NOMO-1 treated with dmso at 0.1 percent for 144 hours (cell line): ENCODE results near the gene ZNF865.
"Not testable (repeated sequence)": the region's sequence is repeated elsewhere in the genome, so short reads cannot be mapped to it uniquely, and the experiment has no call there.

Experiments
- DNase-seq: peaks from one replicate; lab custom pipeline; 2025; ENCODE audit not compliant: unreplicated experiment; lab: John Stamatoyannopoulos, UW

The ZNF865 gene

GRCh38 chr19:55605637-55606470, at the start of gene ZNF865:
ZNF865 (plus strand) TSS chr19:55605647; CDS start chr19:55613619, 7,972 bp downstream.
- peak; percentile 74 for DNase-seq

GRCh38 chr19:55559684-55560083, 45.8 kb upstream of the ZNF865 start:
- no peak for DNase-seq

DNA sequence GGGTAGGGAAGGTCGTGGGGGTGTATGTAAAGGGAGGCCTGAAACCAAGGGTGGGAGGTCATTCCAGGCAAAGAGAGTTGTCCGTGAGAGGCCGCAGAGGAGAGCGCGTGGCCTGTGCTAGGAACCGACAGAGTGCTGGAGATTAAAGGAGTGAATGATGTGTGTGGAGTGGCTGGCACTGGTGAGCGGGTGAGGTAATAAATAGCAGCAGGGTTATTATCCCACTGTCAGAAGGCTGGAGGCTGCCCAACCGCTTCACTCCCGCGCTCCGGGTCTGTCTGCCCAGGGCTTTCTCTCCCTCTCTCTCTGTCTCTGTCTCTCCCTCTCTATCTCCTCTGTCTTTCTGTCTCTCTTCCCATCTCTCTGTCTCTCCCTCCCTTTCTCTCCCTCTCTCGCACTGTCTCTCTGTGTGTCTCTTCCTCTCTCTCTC, 42.2 kb upstream of the ZNF865 start:
- DNase-seq = no peak

DNA sequence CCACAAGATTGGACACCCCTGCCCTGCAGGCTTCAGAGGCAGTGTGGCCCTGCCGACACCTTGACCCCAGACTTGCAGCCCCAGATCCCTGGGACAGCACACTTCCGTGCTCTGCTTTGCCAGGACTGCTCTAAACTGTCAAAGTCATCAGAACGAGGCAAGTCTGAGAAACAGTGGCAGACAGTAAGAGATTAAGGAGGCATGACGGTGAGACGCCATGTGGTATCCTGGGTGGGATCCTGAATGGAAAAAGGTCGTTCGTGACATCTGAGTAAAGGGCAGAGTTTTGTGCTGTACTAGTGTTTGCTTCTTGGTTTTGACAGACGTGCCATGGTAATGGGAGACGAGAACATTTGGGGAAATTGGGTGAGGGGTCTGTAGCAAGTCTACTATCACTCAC, 38.6 kb upstream of the ZNF865 start:
- no peak for DNase-seq

DNA sequence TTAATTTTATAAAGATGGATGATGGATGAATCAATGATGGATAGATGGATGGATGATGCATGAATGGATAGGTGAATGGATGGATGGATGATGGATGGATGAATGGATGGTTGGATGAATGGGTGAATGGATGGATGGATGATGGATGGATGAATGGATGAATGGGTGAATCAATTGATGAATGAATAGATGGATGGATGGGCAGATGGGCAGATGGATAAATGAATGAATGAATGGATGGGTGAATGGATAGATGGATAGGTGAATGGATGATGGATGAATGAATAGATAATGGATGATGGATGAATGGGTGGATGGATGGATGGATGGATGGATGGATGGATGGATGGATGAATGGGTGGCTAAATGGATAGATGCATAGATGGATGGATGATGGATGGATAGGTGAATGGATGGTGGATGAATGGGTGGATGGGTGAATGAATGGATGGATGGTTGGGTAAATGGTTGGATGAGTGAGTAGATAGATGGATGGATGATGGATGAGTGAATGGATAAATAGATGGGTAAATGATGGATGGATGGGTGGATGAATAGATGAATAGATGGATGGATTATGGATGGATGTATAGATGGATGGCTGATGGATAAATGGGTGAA, 37.6 kb upstream of the ZNF865 start:
- DNase-seq = no peak

GRCh38 chr19:55569477-55569876, 36.0 kb upstream of the ZNF865 start:
- not testable (repeated sequence) for DNase-seq

- not testable (repeated sequence) for DNase-seq
These were observed 31.5 kb upstream of the ZNF865 start for GRCh38 chr19:55573929-55574328.

DNA sequence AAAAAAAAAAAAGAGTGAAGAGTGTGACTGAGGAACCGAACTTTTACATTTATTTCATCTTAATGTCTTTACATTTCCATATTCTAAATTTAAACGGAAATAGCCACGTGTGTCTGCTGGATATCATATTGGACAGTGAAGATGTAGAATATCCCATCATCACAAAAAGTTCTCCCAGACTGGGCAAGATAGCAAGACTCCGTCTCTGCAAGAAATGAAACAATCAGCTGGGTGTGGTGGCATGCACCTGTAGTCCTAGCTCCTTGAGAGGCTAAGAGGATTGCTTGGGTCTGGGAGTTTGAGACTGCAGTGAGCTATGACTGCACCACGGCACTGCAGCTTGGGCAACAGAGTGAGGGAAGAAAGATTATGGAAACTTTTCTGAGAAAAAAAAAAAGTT, 28.7 kb upstream of the ZNF865 start:
- no peak for DNase-seq

GRCh38 chr19:55578031-55578760, 27.3 kb upstream of the ZNF865 start:
- DNase-seq = no peak

DNA sequence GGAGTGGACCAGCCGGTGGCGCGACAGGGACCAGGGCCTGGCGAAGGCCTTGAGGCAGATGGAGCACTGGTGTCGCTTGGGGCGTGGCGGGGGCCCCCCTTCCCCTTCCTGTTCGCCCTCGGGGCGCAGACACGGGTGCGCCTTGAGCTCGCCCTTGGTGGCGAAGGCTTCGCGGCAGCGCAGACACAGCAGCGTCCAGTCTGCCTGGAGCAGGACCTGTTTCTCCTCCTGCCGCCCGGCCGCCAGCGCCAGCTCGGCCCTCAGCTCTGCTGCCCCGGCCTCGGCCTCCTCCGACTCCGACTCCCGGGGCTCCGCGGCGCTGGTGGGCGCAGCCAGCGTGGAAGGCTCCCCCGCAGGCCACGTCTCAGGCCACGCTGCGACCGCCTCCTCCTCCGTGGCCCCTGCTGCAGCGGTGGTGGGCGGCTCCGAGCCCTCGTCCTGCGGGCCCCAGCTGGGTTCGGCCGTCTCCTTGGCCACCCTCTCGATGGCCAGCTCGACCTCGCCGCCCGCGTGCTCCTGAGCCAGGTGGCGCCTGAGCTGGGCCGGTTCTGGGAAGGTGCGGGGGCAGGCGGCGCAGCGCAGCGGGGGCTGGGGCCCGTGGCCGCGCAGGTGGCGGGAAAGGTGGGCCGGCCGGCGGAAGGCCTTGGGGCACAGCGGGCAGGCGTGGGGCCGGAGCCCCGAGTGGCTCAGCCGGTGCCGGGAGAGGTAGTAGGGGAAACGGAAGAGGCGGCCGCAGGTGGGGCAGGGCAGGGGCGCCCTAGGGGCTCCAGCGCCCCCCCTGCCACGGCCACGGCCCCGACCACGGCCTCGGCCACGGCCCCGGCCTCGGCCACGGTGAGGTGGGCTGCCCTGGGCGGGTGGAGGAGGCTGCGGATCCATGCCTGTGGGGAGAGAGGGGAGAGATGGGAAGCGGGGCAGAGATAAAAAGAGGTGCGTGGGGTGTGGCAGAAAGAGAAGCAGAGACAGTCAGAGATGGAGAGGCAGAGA, 26.4 kb upstream of the ZNF865 start:
- DNase-seq = no peak

- no peak for DNase-seq
These were observed 25.5 kb upstream of the ZNF865 start for GRCh38 chr19:55579766-55580621.

GRCh38 chr19:55580628-55581144, 24.8 kb upstream of the ZNF865 start, which contains the start of gene ZNF579:
ZNF579 (minus strand) TSS chr19:55580848; CDS start chr19:55579639, 1,209 bp downstream.
- peak; percentile 64 for DNase-seq

- no peak for DNase-seq
These were observed 24.2 kb upstream of the ZNF865 start for GRCh38 chr19:55581145-55581822.

- DNase-seq = no peak
These were observed 23.6 kb upstream of the ZNF865 start for GRCh38 chr19:55581823-55582223.

- not testable (repeated sequence) for DNase-seq
These were observed 23.2 kb upstream of the ZNF865 start for GRCh38 chr19:55582284-55582683.

- not testable (repeated sequence) for DNase-seq
These were observed 21.6 kb upstream of the ZNF865 start for GRCh38 chr19:55583897-55584296.

GRCh38 chr19:55584871-55585270, 20.6 kb upstream of the ZNF865 start:
- no peak for DNase-seq

DNA sequence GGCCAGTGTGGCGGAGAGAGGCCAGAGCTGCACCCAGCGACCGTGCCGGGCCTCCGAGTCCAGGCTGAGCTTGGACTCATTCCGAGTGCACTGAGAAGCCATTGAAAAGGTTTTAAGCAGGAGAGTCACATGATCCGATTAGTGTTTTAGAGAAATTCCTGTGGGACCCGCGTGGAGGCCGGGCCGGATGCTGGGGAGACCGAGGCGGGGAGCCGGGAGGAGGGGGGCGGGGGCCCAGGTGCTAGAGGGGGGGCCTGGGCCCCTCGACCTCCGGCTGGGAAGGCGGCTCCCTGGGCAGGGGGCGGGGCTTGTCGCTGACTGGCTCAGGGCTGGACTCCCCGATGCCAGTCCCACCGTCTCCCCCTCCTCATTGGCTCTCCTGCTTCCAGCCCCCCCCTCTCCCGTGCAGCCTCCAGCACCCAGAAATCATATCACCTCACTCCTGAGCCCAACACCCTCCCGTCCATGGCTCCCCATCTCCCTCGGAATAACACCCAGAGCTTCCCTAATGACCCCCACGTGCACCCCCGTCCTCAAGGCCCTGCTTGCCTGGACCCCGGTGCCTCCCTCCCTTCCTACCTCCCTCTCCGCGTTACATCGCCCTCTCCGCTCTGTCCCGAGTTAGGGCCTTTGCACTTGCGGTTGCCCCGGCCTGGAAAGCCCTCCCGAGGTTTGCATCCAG, 19.6 kb upstream of the ZNF865 start:
- no peak for DNase-seq
